ENCODE measurements around the gene FAH.

DNA sequence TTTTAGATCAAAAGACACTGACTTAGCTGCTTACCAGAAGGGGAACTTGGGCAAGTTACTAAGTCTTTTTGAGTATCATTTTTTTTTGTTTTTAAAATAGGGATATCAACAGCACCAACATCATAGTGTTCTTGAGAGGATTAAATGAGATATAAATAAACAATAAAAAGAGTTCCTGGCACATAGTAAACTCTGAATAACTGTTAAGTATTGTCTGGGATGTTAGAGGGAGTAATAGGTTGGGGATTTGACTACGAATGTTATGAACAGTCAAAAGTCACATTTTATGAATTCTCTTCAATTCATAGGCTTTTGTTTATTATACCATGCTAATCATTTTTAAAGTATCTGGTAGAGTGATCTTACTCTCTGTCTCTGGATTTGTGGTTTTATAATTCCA lies 37.8 kb upstream of the FAH start:
- TF ChIP-seq, protein P1, sequence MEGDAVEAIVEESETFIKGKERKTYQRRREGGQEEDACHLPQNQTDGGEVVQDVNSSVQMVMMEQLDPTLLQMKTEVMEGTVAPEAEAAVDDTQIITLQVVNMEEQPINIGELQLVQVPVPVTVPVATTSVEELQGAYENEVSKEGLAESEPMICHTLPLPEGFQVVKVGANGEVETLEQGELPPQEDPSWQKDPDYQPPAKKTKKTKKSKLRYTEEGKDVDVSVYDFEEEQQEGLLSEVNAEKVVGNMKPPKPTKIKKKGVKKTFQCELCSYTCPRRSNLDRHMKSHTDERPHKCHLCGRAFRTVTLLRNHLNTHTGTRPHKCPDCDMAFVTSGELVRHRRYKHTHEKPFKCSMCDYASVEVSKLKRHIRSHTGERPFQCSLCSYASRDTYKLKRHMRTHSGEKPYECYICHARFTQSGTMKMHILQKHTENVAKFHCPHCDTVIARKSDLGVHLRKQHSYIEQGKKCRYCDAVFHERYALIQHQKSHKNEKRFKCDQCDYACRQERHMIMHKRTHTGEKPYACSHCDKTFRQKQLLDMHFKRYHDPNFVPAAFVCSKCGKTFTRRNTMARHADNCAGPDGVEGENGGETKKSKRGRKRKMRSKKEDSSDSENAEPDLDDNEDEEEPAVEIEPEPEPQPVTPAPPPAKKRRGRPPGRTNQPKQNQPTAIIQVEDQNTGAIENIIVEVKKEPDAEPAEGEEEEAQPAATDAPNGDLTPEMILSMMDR (IDR thresholded peaks at IDR 0.05) = no peak
- TF ChIP-seq EP300 (IDR thresholded peaks at IDR 0.05) (no peak), POLR2A (IDR thresholded peaks at IDR 0.05) (no peak)
